ENCODE results near the gene UVRAG. TPM values are rescaled to one million over a fixed set of nuclear protein-coding genes. Genes with fewer than 3 reads are reported as not detected.
A peak's percentile ranks its signal among the peaks of the same experiment; 100 is the strongest.

The UVRAG gene
- total and polyA plus RNA-seq, 2 donors (not counting 1 experiment from before 2014, with no cell fraction given), result 37.7 to 94.1 TPM

DNA sequence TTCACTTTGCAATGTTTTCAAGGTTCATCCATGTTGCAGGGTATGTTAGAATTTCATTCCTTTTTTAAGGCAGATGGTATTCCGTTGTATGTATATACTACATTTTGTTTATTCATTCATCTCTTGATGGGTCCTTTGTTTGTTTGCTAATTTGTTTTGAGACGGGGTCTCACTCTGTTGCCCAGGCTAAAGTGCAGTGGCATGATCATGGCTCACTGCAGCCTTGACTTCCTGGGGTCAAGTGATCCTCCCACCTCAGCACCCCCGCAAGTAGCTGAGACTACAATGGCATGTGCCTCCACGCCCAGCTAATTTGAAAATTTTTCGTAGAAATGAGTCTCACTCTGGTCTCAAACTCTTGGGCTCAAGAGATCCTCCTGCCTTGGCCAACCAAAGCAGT is 6.2 kb downstream of the UVRAG start:
- TF ChIP-seq CTCF (IDR thresholded peaks at IDR 0.05) (no peak), EZH2 (IDR thresholded peaks at IDR 0.05; ENCODE audit: borderline replicate concordance, insufficient read depth, low read depth, low read length, poor library complexity, severe bottlenecking) (no peak)

GRCh38 chr11:75822541-75822940 is 7.5 kb downstream of the UVRAG start:
- H3K4me3 Mint-ChIP-seq, result peak overlapping the region; percentile 50
- whole genome bisulfite sequencing (ENCODE audit: insufficient coverage), result no CpG with 5 or more reads among the region's 3 CpGs
- no peaks in the 10 kb centered on the region for H3K27me3 ChIP-seq (replicated peaks in 1 of 4; ENCODE audit: control extremely low read depth in 1 of 4, control insufficient read depth in 3 of 4, insufficient read depth in 4 of 4, low read length in 3 of 4)
- no peak overlapping the region for H2AFZ ChIP-seq (ENCODE audit: insufficient read depth, low read depth, low read length, poor library complexity, severe bottlenecking)
- peaks cover 91 to 92% of the 10 kb centered on the region in 2 donors for H3K4me1 ChIP-seq (ENCODE audit: control insufficient read depth in 2 of 2, insufficient read depth in 2 of 2, low read length in 2 of 2)
- ChIA-PET POLR2A (interaction anchor here (0.7 to 2.7 kb wide), 2 partner anchors 14 to 45 kb away, joined by 6 to 16 read pairs; no protein-coding TSS in a partner anchor), CTCF (interaction anchor here (0.8 to 3.7 kb wide), 5 partner anchors 9 to 46 kb away, joined by 3 to 22 read pairs (median 5); no protein-coding TSS in a partner anchor)
- peak overlapping the region; percentile 77 for H3K27ac Mint-ChIP-seq
- ATAC-seq (ENCODE audit: low read depth) (no peak), DNase-seq (peak; percentile 40)
- H3K36me3 ChIP-seq (replicated peaks in 1 of 2; ENCODE audit: control extremely low read depth in 1 of 2, control insufficient read depth in 1 of 2, extremely low read depth in 1 of 2, insufficient read depth in 2 of 2, low read length in 1 of 2), result peaks cover 1 to 20% of the 10 kb centered on the region in 2 experiments
- no peaks in the 10 kb centered on the region for H3K9me3 Mint-ChIP-seq (ENCODE audit: insufficient read depth)
- no peaks in the 10 kb centered on the region for H3K27me3 Mint-ChIP-seq
- H3K4me3 ChIP-seq (ENCODE audit: control extremely low read depth in 1 of 5, extremely low read depth in 1 of 5, insufficient read depth in 1 of 5, low read depth in 2 of 5, low read length in 4 of 5), result peak overlapping the region in 2 of 5 experiments; percentile 3 to 41
- TF ChIP-seq EZH2 (IDR thresholded peaks at IDR 0.05; ENCODE audit: borderline replicate concordance, insufficient read depth, low read depth, low read length, poor library complexity, severe bottlenecking) (no peak), CTCF (IDR thresholded peaks at IDR 0.05) (no peak)
- peaks cover 81% of the 10 kb centered on the region for H3K4me1 Mint-ChIP-seq
- peak overlapping the region; percentile 33 for H3K9ac ChIP-seq (ENCODE audit: low read length)
- intact Hi-C loops (cut with micrococcal nuclease), result no loop called here
- peak overlapping the region; percentile 73 to 85 for H3K27ac ChIP-seq (ENCODE audit: low read length in 2 of 2)
- H3K79me2 ChIP-seq (ENCODE audit: control insufficient read depth, insufficient read depth, low read length), result peaks cover 91% of the 10 kb centered on the region
- peak overlapping the region; percentile 65 for H3K4me2 ChIP-seq (replicated peaks; ENCODE audit: low read depth, low read length, poor library complexity, severe bottlenecking)
- H3K9me3 ChIP-seq (ENCODE audit: control extremely low read depth in 1 of 3, control insufficient read depth in 2 of 3, insufficient read depth in 1 of 3, low read length in 2 of 3), result peaks cover 0 to 10% (median 0%) of the 10 kb centered on the region in 3 donors
- H4K20me1 ChIP-seq (ENCODE audit: control insufficient read depth, insufficient read depth, low read length, poor library complexity, severe bottlenecking), result no peaks in the 10 kb centered on the region

More for the DNA sequence above, 6.2 kb downstream of the UVRAG start:
- Mint-ChIP-seq H3K27me3 (no peaks in the 10 kb centered on the region), H3K4me3 (peak overlapping the region; percentile 66), H3K27ac (peak overlapping the region; percentile 80), H3K4me1 (peaks cover 68% of the 10 kb centered on the region), H3K9me3 (ENCODE audit: insufficient read depth) (no peaks in the 10 kb centered on the region)
- H3K27ac ChIP-seq (ENCODE audit: low read length in 2 of 2), result peak overlapping the region; percentile 73 to 85
- H3K79me2 ChIP-seq (ENCODE audit: control insufficient read depth, insufficient read depth, low read length), result peaks cover 91% of the 10 kb centered on the region
- DNase-seq, result no peak
- 53% methylated on average over 4 of the region's 5 CpGs for WGBS (ENCODE audit: insufficient coverage)
- no peak for ATAC-seq (ENCODE audit: low read depth)
- intact Hi-C loops (cut with micrococcal nuclease), result no loop called here
- ChIA-PET POLR2A (no interaction called here), CTCF (interaction anchor here (3.7 kb wide), 1 partner anchor 47 kb away, joined by 22 read pairs; no protein-coding TSS in a partner anchor)
- peak overlapping the region; percentile 39 for H3K4me2 ChIP-seq (replicated peaks; ENCODE audit: low read depth, low read length, poor library complexity, severe bottlenecking)
- H3K4me3 ChIP-seq (ENCODE audit: control extremely low read depth in 1 of 5, extremely low read depth in 1 of 5, insufficient read depth in 1 of 5, low read depth in 2 of 5, low read length in 4 of 5), result no peak overlapping the region
- peaks cover 8% of the 10 kb centered on the region for H4K20me1 ChIP-seq (ENCODE audit: control insufficient read depth, insufficient read depth, low read length, poor library complexity, severe bottlenecking)
- H3K36me3 ChIP-seq (replicated peaks in 1 of 2; ENCODE audit: control extremely low read depth in 1 of 2, control insufficient read depth in 1 of 2, extremely low read depth in 1 of 2, insufficient read depth in 2 of 2, low read length in 1 of 2), result peaks cover 1 to 20% of the 10 kb centered on the region in 2 experiments
- no peaks in the 10 kb centered on the region for H3K27me3 ChIP-seq (replicated peaks in 1 of 4; ENCODE audit: control extremely low read depth in 1 of 4, control insufficient read depth in 3 of 4, insufficient read depth in 4 of 4, low read length in 3 of 4)
- H3K4me1 ChIP-seq (ENCODE audit: control insufficient read depth in 2 of 2, insufficient read depth in 2 of 2, low read length in 2 of 2), result peaks cover 85 to 91% of the 10 kb centered on the region in 2 donors
- no peak overlapping the region for H2AFZ ChIP-seq (ENCODE audit: insufficient read depth, low read depth, low read length, poor library complexity, severe bottlenecking)
- peaks cover 0 to 10% (median 0%) of the 10 kb centered on the region in 3 donors for H3K9me3 ChIP-seq (ENCODE audit: control extremely low read depth in 1 of 3, control insufficient read depth in 2 of 3, insufficient read depth in 1 of 3, low read length in 2 of 3)
- H3K9ac ChIP-seq (ENCODE audit: low read length), result peak overlapping the region; percentile 1
